AG08395 (cell line): ENCODE data around the gene FAR1.
A peak's percentile ranks its signal among the peaks of the same experiment; 100 is the strongest.
"Not testable (repeated sequence)": the region's sequence is repeated elsewhere in the genome, so short reads cannot be mapped to it uniquely, and the experiment has no call there.

ENCODE experiments used
- DNase-seq: peaks from one replicate; pipeline ENCODE4 v3.0.0; 2012; ENCODE audit warnings: mixed read lengths, low spot score

Gene FAR1

GRCh38 chr11:13705710-13706109, 37.2 kb downstream of the FAR1 start:
- no peak for DNase-seq

- no peak for DNase-seq
These were observed 45.5 kb downstream of the FAR1 start for GRCh38 chr11:13713982-13714381.

GRCh38 chr11:13717331-13717730, 48.9 kb downstream of the FAR1 start:
- peak; percentile 49 for DNase-seq

- DNase-seq: no peak
These were observed 49.9 kb downstream of the FAR1 start for GRCh38 chr11:13718394-13718793.

DNA sequence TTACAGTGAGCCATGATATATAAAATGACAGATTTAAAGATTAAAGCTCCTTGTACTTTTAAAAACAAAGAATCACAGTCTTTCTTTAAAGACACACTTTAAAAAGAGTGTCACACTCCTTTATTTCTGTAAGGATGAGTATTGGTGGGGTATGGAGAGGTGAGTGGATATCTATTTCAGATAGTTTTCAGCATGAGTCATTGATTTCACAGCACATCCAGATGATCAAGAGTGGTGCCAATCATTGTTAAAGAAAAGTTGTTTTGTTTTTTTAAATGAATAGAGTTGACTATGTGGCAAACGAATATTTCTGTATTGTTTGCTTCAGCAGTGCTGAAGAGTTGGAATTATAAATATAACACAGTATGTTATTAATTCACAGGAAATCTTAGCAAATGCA, 52.5 kb downstream of the FAR1 start:
- no peak for DNase-seq

GRCh38 chr11:13721760-13722159, 53.3 kb downstream of the FAR1 start:
- DNase-seq: no peak

- no peak for DNase-seq
These were observed 58.0 kb downstream of the FAR1 start for GRCh38 chr11:13726456-13726855.

GRCh38 chr11:13728076-13728475, 59.6 kb downstream of the FAR1 start:
- DNase-seq: no peak

GRCh38 chr11:13734530-13734929, 66.1 kb downstream of the FAR1 start:
- no peak for DNase-seq

DNA sequence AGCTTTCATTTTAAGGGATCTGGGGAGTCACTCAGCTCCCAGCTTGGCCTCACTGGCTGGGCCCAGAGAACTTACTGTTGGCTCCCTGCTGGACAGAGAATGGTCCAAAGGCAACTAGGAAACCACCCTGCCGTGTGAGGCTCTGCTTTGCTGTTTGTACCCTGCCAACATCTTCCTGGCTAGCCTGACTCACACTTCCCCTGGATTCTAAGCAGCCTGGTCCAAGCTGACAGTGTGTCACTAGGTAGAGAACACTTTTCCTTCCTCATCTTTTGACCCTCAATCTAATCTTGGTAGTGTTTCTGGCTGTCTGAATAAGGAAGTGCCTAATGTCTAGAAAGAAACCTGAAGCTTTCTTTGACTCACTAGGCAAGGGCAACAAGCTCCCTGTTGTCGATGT, 76.7 kb downstream of the FAR1 start:
- peak; percentile 6 for DNase-seq

- DNase-seq: not testable (repeated sequence)
These were observed 84.8 kb downstream of the FAR1 start for GRCh38 chr11:13753316-13753715.

DNA sequence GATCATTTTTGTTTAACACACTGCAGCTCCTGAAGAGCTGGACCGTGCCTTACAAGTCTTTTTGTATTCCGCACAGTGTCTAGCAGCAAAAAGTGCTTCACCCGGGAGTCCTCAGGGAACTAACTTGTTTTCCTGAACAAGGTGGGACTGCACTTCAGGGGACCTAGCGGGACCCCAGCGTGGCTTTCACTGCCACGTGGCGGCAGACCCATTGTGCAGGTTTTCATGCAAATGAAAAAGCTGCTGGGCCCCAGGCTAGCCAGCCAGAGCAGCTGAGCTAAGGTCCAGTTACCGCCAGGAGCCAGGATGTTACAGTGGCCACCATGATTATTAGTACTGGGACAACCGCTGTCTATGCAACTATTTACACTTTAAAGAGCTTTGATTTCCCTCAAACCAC, 90.6 kb downstream of the FAR1 start:
- DNase-seq: no peak

DNA sequence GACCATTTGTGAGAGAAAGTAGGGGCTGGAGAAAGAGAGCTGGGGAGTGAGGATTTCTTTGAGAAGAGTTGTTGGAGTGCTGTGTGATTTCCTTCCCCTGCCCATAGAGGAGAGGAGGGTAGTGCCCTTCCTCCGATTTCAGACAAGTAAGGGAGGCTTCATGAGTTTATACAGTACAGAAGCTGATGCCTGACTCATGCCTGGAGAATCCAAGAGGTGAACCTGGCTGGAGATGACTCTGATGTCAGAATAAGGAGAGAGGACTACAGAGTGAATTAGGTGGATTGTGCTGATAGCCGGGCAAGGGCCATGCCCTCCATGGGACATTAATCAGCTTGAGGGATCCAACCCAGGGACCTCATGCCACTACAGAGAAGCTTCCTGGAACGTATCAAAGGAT, 91.6 kb downstream of the FAR1 start:
- no peak for DNase-seq

DNA sequence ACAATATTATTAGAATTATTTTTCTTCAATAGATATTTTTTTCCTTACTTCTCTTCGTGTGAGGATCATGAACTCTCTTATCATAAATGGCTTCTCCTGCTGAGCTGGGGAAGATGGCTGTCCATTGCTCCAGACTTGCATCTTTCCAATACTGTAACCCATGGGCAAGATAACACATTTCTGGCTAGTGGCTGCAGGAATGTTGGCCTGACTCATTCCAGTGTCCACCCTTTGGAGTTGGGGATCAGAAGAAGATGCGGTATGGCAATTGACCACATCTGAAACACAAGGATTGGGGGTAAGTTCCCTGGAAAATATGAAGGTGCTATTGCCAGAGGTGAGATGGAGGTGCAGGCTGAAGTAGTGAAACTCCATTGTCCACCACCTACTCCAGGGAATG, 92.8 kb downstream of the FAR1 start:
- peak; percentile 49 for DNase-seq

- peak; percentile 36 for DNase-seq
These were observed 93.2 kb downstream of the FAR1 start for GRCh38 chr11:13761716-13762115.

GRCh38 chr11:13762718-13763117, 94.2 kb downstream of the FAR1 start:
- no peak for DNase-seq

- no peak for DNase-seq
These were observed 94.9 kb downstream of the FAR1 start for GRCh38 chr11:13763341-13763740.

DNA sequence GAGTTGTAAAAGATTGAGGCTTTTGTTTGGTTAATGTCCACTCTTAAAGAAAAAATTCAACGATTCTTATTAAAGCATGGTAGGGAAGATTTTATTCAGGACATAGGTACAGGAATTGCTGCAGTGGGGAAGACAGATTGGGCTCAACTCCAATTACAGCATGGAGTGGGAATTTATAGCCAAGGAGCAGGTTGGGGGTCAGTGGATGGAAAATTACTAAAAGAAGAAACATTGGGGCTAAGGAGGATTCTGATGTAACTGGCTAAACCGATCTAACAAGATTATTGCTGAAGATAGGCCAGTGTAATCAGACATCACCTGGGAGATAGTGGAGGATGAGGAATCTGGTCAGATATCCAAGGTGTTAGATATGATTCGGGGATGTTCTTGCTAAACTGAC, 97.4 kb downstream of the FAR1 start:
- no peak for DNase-seq

DNA sequence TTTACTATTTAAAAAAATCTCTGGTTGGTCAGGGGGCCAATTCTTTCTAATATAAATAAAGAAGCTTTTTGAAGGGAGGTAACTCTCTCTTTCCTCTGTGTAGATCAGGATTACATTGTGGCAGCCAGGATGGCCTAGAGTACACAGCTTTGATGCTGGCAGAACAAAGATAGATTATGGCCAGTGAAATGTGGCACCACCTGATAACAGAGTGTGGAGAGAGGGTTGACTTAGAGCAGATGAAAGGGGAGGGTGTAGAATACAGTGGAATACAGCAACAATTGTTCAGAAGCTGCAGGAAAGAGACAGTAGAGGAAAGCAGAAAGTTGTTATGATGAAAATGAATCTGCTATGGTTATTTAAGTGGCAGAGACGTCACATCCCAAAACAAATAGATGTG, 99.0 kb downstream of the FAR1 start:
- DNase-seq: no peak

DNA sequence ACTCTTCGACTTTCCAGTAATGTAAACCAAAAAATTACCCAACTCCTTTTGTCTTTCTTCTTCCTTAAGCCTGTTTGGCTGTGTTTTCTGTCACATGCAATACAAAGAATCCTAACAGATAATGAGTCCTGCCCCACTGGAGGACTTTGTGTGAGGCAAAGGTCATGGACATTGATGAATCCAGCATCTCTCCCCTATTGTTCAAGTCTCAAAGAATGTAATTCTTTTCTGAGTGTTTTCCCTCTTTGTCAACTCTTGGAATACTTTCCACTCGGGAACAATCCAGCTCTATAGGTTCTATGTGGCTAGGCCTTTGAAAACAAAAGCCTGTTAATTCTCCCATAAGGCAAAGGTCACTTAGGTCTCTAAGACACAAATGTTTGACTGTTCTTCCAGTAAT, 100.7 kb downstream of the FAR1 start:
- DNase-seq: no peak

GRCh38 chr11:13771151-13771550, 102.7 kb downstream of the FAR1 start:
- no peak for DNase-seq

GRCh38 chr11:13772223-13773046, 104.0 kb downstream of the FAR1 start:
- peak; percentile 38 for DNase-seq

DNA sequence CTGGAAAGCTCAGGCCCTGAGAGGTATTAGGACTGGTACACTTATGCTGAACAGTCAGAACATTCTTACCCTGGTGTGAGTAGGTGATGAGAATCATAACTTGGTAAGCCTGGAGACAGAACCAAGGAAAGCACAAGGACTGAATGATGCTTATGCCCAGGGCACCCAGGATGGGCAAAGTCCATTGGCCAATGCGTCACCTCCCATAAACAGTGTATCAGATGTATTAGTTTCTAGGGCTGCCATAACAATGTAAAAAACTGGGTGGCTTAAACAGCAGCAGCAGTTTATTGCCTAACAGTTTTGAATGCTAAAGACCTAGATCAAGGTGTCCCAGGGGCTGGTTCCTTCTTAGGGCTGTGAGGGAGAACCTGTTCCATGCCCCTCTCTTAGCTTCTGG, 107.0 kb downstream of the FAR1 start:
- DNase-seq: no peak

DNA sequence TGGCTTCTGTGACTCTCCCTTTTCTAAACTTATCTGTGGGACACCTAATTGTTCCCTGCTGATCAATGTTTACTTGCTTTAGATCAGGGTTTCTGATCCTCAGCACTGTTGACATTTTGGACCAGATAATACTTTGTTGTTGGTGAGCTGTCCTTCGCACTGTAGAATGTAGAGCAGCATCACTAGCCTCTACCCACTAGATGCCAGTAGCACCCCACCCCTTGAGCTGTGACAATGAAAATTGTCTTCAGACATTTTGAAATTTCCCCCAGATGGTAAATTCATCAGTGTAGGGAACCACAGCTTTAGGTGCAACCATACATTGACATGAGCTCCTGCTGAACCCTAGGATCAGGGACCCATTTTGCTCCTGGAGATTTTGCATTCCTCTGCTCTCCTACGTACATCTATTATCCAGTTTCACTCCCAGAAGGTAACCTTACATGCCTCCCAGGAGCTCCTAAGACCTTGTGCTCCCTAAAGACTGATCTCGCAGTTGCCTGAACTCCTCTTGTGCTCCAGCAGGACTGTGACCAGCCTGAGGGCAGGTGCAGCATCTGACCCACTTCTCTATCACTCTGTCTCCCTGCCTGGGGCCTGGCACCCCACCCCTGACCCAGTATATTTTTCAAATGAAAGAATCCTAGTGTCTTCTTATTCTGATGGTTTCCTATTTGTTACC, 107.8 kb downstream of the FAR1 start:
- no peak for DNase-seq
